Loucy (cell line): ENCODE results near the gene STAC3.

Experiments used
- CTCF ChIP-seq: fragments of 200-600 bp; sonication (generic); conservative IDR thresholded peaks from 2 replicates; pipeline ENCODE4 v1.5.1; 2014; ENCODE audit warnings: mild to moderate bottlenecking, antibody characterized with exemption, low read length
- EZH2phosphoT487 ChIP-seq: fragments of 200-600 bp; IDR thresholded peaks from 2 replicates; pipeline ENCODE4 v1.6.1; 2018; ENCODE audit warnings: antibody characterized with exemption, mild to moderate bottlenecking, moderate library complexity, borderline replicate concordance

DNA sequence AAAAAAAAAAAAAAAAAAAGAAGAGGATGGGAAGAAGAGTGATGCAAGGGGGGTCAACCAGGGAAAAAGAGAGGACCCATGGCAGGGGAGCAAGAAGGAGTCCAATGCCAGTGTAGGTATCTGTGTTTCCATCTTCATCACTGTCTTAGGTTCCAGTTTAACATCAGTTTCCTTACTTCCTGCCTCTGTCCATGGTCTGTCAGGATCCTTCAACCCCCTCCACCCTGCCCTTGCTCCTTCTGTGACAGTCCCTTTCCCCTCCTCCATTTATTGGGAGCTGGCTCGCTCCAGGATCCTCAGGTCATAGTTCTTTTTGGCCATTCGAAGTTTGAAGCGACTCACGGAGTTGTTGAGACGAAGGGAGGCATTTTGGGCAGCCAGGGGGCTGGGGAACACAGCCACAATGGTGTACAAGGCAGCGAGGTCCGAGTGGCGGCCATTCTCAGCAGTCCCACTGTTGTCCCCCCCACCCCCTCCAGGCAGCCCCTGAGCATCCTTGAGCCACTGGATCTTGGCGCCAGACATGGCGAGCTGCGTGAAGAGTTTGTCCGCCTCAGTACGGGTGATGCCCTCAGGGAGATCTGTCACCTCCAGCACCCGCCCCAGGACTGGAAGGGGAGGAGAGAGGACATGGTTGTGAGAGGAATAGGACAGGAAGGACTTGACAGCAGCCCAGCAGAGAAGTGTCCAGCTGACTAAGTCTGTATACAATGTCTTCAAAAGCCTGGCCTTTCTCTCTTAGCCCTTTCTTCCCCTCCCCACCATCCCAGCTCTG, 3.7 kb upstream of the STAC3 start:
- no peak for TF ChIP-seq CTCF
- TF ChIP-seq EZH2phosphoT487: no peak
